GM18909 (cell line): ENCODE results near the gene NXF1.
A peak's percentile ranks its signal among the peaks of the same experiment; 100 is the strongest.
"Not testable (repeated sequence)": the region's sequence is repeated elsewhere in the genome, so short reads cannot be mapped to it uniquely, and the experiment has no call there.

ENCODE experiments used
- ATAC-seq: cut with Tn5 transposase; IDR thresholded peaks from one replicate; pipeline ENCODE4 v1.9.1; 2021; ENCODE audit warnings: mild to moderate bottlenecking; ENCODE audit not compliant: unreplicated experiment, poor library complexity

The NXF1 gene

GRCh38 chr11:62832336-62833234, 27.3 kb upstream of the NXF1 start, which contains the start of gene TEX54:
Gene TEX54, minus strand, starts transcription at chr11:62832841.
- peak; percentile 16 for ATAC-seq

GRCh38 chr11:62831520-62832335, 26.5 kb upstream of the NXF1 start, which contains the start of gene STX5:
Gene STX5, minus strand, starts transcription at chr11:62832051. Its CDS starts 808 bp downstream, at chr11:62831243.
- ATAC-seq: peak; percentile 86

- ATAC-seq: no peak
These were observed 25.8 kb upstream of the NXF1 start for GRCh38 chr11:62830904-62831519.

GRCh38 chr11:62828130-62828529, 22.9 kb upstream of the NXF1 start:
- ATAC-seq: not testable (repeated sequence)

- ATAC-seq: no peak
These were observed 18.4 kb upstream of the NXF1 start for GRCh38 chr11:62823677-62824076.

DNA sequence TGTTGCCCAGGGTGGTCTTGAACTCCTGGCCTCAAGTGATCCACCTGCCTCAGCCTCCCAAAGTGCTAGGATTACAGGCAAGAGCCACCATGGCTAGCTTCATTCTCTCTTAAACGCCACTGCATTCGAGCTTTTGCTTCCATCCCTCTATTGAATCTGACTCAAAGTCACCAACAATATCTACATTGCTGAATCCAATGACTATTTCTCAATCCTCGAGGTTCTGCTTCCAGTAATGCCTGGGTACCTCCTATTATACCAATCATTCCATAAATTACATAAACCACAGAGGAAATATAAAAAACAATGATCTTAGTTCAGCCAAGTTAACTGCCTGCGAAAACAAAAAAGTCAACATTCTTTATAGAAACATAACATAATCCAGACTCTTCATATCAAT, 11.9 kb upstream of the NXF1 start:
- ATAC-seq: no peak

DNA sequence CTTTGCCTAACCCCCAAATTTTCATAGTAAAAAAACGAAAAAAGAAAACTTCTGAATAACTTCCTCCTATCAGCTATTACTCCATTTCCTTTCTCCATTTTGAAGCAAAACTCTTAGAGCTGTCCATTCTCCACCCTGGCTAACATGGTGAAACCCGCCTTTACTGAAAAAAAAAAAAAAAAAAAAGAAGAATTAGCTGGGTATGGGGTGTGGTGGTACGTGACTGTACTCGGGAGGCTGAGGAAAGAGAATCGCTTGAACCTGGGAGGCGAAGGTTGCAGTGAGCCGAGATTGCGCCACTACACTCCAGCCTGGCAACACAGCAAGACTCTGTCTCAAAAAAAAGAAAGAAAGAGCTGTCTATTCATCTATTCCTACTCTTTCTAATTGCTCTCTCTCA, 11.3 kb upstream of the NXF1 start:
- no peak for ATAC-seq

- no peak for ATAC-seq
These were observed 6.4 kb upstream of the NXF1 start for GRCh38 chr11:62811659-62812058.

DNA sequence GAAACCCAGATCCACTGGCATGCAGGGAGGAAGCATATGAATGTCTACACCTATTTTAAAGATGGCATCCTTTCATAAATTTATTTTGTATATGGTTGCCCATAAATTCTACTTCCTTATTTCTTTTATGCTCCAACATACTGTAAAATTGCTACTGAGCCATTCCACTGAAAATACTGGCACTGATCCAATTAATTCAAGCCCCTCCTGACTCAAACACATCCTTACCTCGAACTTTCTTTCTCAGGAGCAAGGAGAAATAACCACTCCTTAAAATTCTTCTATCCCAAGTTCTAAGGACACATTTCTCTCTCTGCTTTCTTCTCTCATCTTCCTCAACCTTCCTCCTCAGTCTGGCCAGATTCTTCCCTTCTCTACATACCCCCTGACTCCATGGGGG, 5.5 kb upstream of the NXF1 start:
- no peak for ATAC-seq

- no peak for ATAC-seq
These were observed 1.4 kb upstream of the NXF1 start for GRCh38 chr11:62806611-62807121.

- ATAC-seq: no peak
These were observed 761 bp upstream of the NXF1 start for GRCh38 chr11:62805961-62806441.

GRCh38 chr11:62804310-62805075, 747 bp downstream of the NXF1 start:
- ATAC-seq: peak; percentile 3

DNA sequence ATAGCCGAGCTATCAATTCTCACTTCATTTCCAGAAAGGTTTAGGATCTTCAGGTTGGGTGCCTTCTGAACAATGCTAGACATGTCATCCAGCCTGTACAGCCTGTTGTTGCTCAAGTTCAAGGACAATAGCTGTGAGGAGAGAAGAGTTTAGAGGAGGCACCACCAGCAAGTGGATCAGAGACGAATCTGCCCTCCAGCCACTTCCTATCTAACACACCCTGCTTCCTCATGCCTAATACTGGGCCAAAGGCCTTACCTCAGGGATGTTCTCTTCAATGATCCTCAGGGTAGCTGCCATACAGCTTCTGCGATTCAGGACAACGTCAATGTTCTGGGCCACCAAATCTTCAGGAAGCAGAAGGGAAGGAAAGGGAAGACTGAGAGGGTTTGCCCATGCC, 4.2 kb downstream of the NXF1 start:
- no peak for ATAC-seq

- ATAC-seq: no peak
These were observed 5.8 kb downstream of the NXF1 start for GRCh38 chr11:62799486-62799885.

DNA sequence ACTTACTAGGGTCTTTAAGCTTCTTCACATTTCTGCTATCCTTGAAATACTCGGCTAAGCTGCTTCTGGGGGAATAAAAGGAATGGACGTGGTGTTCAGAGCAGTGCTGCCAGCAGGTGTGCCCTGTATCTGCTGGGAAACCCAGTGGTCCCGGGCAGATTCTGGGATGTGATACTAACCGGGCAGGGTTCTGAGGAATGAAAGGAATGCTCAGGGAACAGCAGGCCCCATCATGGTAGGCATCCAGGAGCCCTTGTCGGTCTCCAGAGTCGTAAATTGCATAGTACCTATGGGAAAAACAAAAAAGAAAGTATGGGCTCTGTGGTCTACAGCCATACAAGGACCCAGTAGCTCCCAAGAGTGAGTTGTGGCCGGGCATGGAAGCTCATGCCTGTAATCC, 9.0 kb downstream of the NXF1 start:
- ATAC-seq: no peak

DNA sequence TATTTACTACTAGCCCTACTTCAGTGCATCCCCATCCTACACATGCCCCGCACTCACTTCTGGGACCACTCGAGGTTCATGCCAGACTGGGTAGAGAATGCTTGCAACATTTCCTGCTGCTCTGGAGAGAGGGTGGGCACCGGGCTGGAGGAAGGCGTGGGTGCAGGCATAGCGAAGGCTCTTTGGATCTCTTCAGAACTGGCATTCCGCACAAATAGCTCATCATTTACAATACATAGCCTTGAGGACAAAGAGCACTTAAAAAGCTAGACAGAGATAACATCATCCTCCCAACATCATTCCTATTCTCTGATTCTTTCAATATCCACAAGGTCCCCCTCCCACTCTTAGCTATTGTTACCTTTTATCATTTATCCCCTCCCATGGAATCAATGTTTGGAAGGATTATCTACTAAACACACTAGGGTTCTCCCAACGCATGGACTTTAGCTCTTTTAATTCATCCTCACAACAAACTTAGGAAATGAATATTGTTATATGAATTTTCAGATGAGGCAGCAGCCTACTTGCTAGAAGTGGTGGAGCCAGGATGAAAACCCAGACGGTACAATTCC, 11.0 kb downstream of the NXF1 start:
- no peak for ATAC-seq

- ATAC-seq: no peak
These were observed 13.1 kb downstream of the NXF1 start for GRCh38 chr11:62792202-62792575.

DNA sequence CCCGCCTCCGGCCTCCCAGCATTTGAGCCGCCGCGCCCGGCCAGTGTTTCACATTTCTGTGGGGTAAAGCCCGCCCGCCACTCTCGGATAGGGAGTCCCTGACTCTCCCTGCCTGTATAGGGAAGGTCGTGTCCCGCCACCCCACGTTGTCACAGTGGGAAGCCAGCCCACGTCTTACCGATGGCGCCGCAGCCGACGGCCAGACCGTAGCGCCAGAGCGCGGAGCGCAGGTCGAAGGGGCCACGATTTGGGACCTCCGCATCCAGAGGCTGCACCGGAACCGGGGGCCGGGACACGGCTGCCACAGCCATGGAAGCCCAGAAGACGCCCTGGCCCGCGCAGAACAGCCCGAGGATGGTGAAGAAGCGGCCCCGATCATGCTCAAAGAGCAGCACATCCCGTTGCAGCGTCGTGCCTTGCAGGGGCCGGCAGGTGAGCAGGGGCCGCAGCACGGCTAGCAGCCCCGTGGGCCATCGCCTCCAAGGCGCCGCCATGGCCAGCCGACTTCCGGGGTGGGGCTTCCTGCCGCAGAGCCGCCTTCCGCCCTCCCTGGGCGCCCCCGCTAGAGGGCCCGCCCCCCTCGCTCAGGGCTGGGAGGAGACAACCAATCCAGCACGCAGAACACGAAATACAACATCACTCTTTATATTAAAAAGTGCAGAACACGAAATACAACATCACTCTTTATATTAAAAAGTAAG, 13.6 kb downstream of the NXF1 start, which contains the start of gene TMEM223:
Gene TMEM223 (minus strand): TSS at position 506 of the 701 bp plus-strand sequence. CDS start 12 bp downstream, at position 494.
- peak; percentile 75 for ATAC-seq

DNA sequence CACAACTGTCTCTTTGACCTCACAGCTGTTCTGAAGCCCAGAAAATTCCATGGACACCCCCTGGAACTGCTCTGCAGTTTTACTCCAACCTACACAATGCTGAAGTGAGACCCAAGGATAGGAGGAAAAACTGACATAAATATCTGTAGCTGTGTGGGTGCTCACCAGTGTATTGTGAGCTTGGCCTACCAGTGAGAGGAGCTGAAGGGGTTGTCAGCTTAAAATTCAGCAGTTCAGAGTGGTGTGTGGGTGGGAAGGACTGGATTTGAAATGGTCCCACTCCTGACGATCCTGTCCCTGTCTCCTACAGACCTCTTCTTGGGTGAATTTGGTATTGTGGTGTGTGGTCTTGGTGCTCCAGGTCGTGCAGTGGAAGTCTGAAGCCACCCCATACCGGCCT, 15.7 kb downstream of the NXF1 start:
- ATAC-seq: no peak
